MM.1S (cell line): ENCODE data around the gene LRWD1.
"Not testable (repeated sequence)": the region's sequence is repeated elsewhere in the genome, so short reads cannot be mapped to it uniquely, and the experiment has no call there.

ENCODE experiments used
- DNase-seq: peaks from one replicate; pipeline ENCODE4 v3.0.0-alpha.2; 2015
- H2AFZ ChIP-seq: fragments of 300-600 bp; sonication (generic); 2 replicates; pipeline ENCODE4 v1.6.0; 2016; ENCODE audit warnings: antibody characterized with exemption, low read length
- H3F3A ChIP-seq: fragments of 300-600 bp; sonication (generic); 2 replicates; pipeline ENCODE4 v1.6.1; 2016; ENCODE audit warnings: mild to moderate bottlenecking, antibody characterized with exemption, low read length, moderate library complexity, mixed read lengths; ENCODE audit not compliant: insufficient read depth
- H3K27ac ChIP-seq: fragments of 300-600 bp; sonication (generic); 2 replicates; pipeline ENCODE4 v1.5.1; 2016; ENCODE audit warnings: mild to moderate bottlenecking, low read length
- H3K27me3 ChIP-seq: fragments of 300-600 bp; sonication (generic); replicated peaks from 2 replicates; pipeline ENCODE4 v1.6.0; 2016; ENCODE audit warnings: low read length; ENCODE audit not compliant: insufficient read depth
- H3K36me3 ChIP-seq: fragments of 300-600 bp; sonication (generic); replicated peaks from 2 replicates; pipeline ENCODE4 v1.6.1; 2016; ENCODE audit warnings: mild to moderate bottlenecking, low read length, mixed read lengths; ENCODE audit not compliant: insufficient read depth
- H3K4me1 ChIP-seq: fragments of 300-600 bp; sonication (generic); 2 replicates; pipeline ENCODE4 v1.6.1; 2016; ENCODE audit warnings: low read length, mixed read lengths
- H3K4me2 ChIP-seq: fragments of 300-600 bp; sonication (generic); 2 replicates; pipeline ENCODE4 v1.6.0; 2016; ENCODE audit warnings: low read depth, low read length
- H3K4me3 ChIP-seq: fragments of 300-600 bp; sonication (generic); 2 replicates; pipeline ENCODE4 v1.5.1; 2016; ENCODE audit warnings: low read length, mixed read lengths
- H3K79me2 ChIP-seq: fragments of 300-600 bp; sonication (generic); 2 replicates; pipeline ENCODE4 v1.6.1; 2016; ENCODE audit warnings: mixed run types, low read length, mixed read lengths
- H3K9ac ChIP-seq: fragments of 300-600 bp; sonication (generic); 2 replicates; pipeline ENCODE4 v1.6.1; 2016; ENCODE audit warnings: low read length, mixed read lengths
- H3K9me2 ChIP-seq: fragments of 300-600 bp; sonication (generic); replicated peaks from 2 replicates; pipeline ENCODE4 v1.6.1; 2016; ENCODE audit warnings: mild to moderate bottlenecking, low read length, mixed read lengths; ENCODE audit not compliant: insufficient read depth
- H3K9me3 ChIP-seq: fragments of 300-600 bp; sonication (generic); replicated peaks from 2 replicates; pipeline ENCODE4 v1.6.1; 2016; ENCODE audit warnings: mild to moderate bottlenecking, low read length, mixed read lengths; ENCODE audit not compliant: insufficient read depth
- H4K20me1 ChIP-seq: fragments of 300-600 bp; sonication (generic); 2 replicates; pipeline ENCODE4 v1.6.1; 2016; ENCODE audit warnings: mild to moderate bottlenecking, low read length, moderate library complexity, mixed read lengths; ENCODE audit not compliant: insufficient read depth

The LRWD1 gene

GRCh38 chr7:102493220-102493935, 28.6 kb downstream of the LRWD1 start:
- H3K36me3 ChIP-seq, H3K27ac ChIP-seq, H3K79me2 ChIP-seq, H4K20me1 ChIP-seq, H2AFZ ChIP-seq, H3K4me1 ChIP-seq, DNase-seq, H3K27me3 ChIP-seq, H3K9me3 ChIP-seq, H3F3A ChIP-seq, H3K9me2 ChIP-seq, H3K4me3 ChIP-seq, H3K4me2 ChIP-seq, H3K9ac ChIP-seq: not testable (repeated sequence)

DNA sequence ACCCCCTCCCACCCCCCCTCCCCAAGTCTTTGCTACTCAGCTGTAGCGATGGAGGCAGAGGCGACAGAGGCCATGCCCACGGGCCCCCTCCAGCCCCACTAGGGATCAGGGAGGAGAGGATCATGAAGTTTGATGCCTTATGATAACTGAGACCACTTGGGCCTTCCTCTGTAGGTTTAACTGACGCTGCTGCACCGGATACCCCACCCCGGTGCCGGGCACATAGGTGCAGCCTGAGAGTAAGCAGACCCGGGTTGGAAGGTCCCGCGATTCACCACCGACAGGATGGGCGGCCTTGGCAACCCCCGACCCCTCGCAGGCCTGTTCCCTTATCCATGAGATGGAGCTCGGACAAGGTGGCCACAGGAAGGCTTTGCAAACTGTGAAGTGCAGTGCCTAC, 29.2 kb downstream of the LRWD1 start:
- not testable (repeated sequence) for H3K9me2 ChIP-seq, H3K27ac ChIP-seq, H4K20me1 ChIP-seq, DNase-seq, H3K27me3 ChIP-seq, H3K4me1 ChIP-seq, H3F3A ChIP-seq, H3K9me3 ChIP-seq, H3K9ac ChIP-seq, H2AFZ ChIP-seq, H3K79me2 ChIP-seq, H3K36me3 ChIP-seq, H3K4me2 ChIP-seq, H3K4me3 ChIP-seq

DNA sequence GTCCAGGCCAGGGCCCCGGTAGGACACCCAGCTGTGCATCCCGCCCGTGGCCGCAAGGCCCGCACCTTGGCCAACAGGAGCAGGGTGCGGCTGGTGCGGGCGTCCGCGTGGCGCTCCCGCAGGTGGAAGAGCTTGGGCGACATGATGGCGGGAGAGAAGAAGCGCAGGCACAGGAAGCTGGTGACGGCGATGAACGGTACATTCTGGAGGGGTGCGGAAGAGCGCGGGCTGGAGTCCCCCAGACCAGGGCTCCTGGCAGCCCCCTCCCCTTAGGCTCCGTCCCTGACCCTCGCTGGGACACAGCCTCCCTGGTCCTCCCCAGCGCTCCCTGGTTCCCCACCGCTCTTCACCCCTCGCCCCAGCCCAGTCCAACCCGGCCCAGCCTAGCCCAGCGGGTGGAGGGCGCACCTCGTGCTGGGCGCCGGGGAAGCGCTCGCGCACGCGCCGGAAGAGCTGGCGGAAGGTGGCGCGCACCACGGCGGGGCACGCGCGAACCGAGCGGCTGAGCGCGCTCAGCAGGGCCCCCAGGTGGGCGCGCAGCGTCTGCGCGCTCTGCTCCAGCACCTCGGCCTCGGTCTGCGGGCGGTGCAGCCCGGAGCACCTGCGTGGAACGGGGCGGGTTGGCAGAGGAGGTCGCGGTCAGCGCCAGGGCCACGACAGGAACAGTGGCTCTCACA, 29.8 kb downstream of the LRWD1 start:
- H3K27me3 ChIP-seq, H3K79me2 ChIP-seq, H3K4me2 ChIP-seq, H3K9me3 ChIP-seq, H3K36me3 ChIP-seq, H3K27ac ChIP-seq, H3K4me3 ChIP-seq, DNase-seq, H2AFZ ChIP-seq, H4K20me1 ChIP-seq, H3K9ac ChIP-seq, H3F3A ChIP-seq, H3K4me1 ChIP-seq, H3K9me2 ChIP-seq: not testable (repeated sequence)

GRCh38 chr7:102496861-102497260, 32.1 kb downstream of the LRWD1 start:
- not testable (repeated sequence) for H3F3A ChIP-seq, H3K36me3 ChIP-seq, H3K27ac ChIP-seq, H3K4me3 ChIP-seq, H2AFZ ChIP-seq, H3K27me3 ChIP-seq, DNase-seq, H3K9me2 ChIP-seq, H3K79me2 ChIP-seq, H3K4me2 ChIP-seq, H4K20me1 ChIP-seq, H3K9ac ChIP-seq, H3K4me1 ChIP-seq, H3K9me3 ChIP-seq

DNA sequence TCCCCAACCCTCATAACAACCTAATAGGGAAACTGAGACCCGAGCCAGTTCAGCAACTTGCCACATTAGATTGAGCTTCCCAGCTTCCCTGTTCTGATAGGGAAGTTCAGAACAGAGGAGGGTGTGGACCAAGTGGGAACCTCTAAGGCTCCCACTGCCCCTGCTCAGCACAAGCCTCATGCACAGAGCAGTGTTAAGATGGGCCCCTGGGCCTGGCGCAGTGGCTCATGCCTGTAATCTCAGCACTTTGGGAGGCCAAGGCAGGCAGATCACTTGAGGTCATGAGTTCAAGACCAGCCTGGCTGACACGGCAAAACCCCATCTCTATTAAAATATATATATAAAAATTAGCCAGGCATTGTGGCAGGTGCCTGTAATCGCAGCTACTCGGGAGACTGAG, 32.5 kb downstream of the LRWD1 start:
- H3K4me1 ChIP-seq, H3K4me3 ChIP-seq, H3K9me2 ChIP-seq, H3K9me3 ChIP-seq, H3F3A ChIP-seq, H2AFZ ChIP-seq, H4K20me1 ChIP-seq, H3K4me2 ChIP-seq, H3K27me3 ChIP-seq, H3K36me3 ChIP-seq, DNase-seq, H3K9ac ChIP-seq, H3K27ac ChIP-seq, H3K79me2 ChIP-seq: not testable (repeated sequence)

- H3K27ac ChIP-seq, H3K9me2 ChIP-seq, H3K4me2 ChIP-seq, H2AFZ ChIP-seq, DNase-seq, H4K20me1 ChIP-seq, H3F3A ChIP-seq, H3K9ac ChIP-seq, H3K4me3 ChIP-seq, H3K36me3 ChIP-seq, H3K4me1 ChIP-seq, H3K9me3 ChIP-seq, H3K79me2 ChIP-seq, H3K27me3 ChIP-seq: not testable (repeated sequence)
These were observed 33.5 kb downstream of the LRWD1 start for GRCh38 chr7:102498321-102498720.

GRCh38 chr7:102503141-102503540, 38.4 kb downstream of the LRWD1 start:
- not testable (repeated sequence) for H4K20me1 ChIP-seq, H3K4me2 ChIP-seq, H3K9ac ChIP-seq, H3K27me3 ChIP-seq, H3K27ac ChIP-seq, H3K4me3 ChIP-seq, H2AFZ ChIP-seq, H3K79me2 ChIP-seq, H3K4me1 ChIP-seq, H3K36me3 ChIP-seq, H3F3A ChIP-seq, H3K9me2 ChIP-seq, H3K9me3 ChIP-seq, DNase-seq
